Ovary (tissue), 3 donors: ENCODE results near the gene OBSCN.

Experiments
- POLR2A ChIP-seq: fragments of 450-650 bp; IDR thresholded peaks from one replicate; pipeline ENCODE4 v1.6.1; 2017; ENCODE audit warnings: antibody characterized with exemption, mild to moderate bottlenecking, moderate library complexity
- TF ChIP-seq, protein P1 (sequence below), 3 donors: fragments of 450-650 bp in 2 of 3; fragments of 200-600 bp in 1 of 3; IDR thresholded peaks; one replicate each; pipeline versions ENCODE4 v1.5.1 to v1.8.0; 2016 to 2022; ENCODE audit warnings: antibody characterized with exemption in 3 of 3, mild to moderate bottlenecking in 1 of 3
- donor health status: DM: no; HTN: no; CAD: no.

DNA sequence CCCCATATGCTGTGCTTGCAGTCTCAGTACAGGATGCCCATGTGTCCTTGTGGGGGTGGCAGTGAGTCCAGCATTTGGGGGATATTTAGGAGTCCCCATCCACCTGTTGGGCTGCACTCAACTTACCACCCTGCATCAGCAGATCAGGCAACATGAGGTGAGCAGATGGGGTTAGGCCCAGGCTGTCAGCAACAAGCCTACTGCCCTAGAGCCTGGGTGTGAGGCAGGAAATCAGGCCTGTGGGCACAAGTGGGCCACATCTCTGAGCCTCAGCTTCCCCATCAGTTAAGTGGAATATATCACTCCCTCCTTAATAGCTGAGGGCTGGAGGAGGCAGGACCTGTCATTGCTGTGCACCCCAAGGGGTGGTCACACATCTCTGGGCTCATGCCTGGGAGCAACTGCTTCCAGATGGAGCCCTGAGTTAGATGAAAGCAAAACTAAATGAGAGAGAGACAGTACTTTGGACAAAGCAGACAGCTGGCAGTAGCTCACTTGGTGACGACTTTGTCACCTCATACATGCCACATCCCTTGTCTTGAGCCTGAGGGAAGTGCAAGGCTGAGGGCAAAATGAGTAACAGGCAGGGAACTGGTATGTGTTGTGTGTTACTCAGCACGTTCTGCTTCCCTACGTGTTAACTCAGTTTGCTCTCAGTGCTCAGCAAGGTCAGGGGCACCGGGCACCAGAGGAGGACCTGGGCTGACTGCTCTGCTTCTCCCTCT, 150.4 kb downstream of the OBSCN start:
- TF ChIP-seq POLR2A: no peak
- TF ChIP-seq, protein P1, sequence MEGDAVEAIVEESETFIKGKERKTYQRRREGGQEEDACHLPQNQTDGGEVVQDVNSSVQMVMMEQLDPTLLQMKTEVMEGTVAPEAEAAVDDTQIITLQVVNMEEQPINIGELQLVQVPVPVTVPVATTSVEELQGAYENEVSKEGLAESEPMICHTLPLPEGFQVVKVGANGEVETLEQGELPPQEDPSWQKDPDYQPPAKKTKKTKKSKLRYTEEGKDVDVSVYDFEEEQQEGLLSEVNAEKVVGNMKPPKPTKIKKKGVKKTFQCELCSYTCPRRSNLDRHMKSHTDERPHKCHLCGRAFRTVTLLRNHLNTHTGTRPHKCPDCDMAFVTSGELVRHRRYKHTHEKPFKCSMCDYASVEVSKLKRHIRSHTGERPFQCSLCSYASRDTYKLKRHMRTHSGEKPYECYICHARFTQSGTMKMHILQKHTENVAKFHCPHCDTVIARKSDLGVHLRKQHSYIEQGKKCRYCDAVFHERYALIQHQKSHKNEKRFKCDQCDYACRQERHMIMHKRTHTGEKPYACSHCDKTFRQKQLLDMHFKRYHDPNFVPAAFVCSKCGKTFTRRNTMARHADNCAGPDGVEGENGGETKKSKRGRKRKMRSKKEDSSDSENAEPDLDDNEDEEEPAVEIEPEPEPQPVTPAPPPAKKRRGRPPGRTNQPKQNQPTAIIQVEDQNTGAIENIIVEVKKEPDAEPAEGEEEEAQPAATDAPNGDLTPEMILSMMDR (IDR thresholded peaks at IDR 0.05): no peak
